HS-5 (cell line): ENCODE data around the gene RHOT2.
A peak's percentile ranks its signal among the peaks of the same experiment; 100 is the strongest.

Experiments used
- DNase-seq: peaks from one replicate; pipeline ENCODE4 v3.0.0-alpha.2; 2012; ENCODE audit warnings: low read depth

Gene RHOT2

DNA sequence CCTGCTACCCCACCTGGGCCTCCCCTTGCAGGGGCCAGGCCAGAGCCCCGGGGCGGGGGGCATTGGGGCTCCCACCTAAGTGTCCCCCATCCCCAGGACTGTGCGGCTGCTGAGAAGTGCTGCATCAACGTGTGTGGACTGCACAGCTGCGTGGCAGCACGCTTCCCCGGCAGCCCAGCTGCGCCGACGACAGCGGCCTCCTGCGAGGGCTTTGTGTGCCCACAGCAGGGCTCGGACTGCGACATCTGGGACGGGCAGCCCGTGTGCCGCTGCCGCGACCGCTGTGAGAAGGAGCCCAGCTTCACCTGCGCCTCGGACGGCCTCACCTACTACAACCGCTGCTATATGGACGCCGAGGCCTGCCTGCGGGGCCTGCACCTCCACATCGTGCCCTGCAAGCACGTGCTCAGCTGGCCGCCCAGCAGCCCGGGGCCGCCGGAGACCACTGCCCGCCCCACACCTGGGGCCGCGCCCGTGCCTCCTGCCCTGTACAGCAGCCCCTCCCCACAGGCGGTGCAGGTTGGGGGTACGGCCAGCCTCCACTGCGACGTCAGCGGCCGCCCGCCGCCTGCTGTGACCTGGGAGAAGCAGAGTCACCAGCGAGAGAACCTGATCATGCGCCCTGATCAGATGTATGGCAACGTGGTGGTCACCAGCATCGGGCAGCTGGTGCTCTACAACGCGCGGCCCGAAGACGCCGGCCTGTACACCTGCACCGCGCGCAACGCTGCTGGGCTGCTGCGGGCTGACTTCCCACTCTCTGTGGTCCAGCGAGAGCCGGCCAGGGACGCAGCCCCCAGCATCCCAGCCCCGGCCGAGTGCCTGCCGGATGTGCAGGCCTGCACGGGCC lies 35.2 kb upstream of the RHOT2 start:
- DNase-seq: no peak

DNA sequence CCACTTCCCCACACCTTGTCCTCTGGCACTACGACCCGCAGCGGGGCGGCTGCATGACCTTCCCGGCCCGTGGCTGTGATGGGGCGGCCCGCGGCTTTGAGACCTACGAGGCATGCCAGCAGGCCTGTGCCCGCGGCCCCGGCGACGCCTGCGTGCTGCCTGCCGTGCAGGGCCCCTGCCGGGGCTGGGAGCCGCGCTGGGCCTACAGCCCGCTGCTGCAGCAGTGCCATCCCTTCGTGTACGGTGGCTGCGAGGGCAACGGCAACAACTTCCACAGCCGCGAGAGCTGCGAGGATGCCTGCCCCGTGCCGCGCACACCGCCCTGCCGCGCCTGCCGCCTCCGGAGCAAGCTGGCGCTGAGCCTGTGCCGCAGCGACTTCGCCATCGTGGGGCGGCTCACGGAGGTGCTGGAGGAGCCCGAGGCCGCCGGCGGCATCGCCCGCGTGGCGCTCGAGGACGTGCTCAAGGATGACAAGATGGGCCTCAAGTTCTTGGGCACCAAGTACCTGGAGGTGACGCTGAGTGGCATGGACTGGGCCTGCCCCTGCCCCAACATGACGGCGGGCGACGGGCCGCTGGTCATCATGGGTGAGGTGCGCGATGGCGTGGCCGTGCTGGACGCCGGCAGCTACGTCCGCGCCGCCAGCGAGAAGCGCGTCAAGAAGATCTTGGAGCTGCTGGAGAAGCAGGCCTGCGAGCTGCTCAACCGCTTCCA lies 34.4 kb upstream of the RHOT2 start:
- no peak for DNase-seq

GRCh38 chr16:634051-634670 lies 33.8 kb upstream of the RHOT2 start:
- DNase-seq: no peak

GRCh38 chr16:634996-635395 lies 32.9 kb upstream of the RHOT2 start:
- DNase-seq: no peak

DNA sequence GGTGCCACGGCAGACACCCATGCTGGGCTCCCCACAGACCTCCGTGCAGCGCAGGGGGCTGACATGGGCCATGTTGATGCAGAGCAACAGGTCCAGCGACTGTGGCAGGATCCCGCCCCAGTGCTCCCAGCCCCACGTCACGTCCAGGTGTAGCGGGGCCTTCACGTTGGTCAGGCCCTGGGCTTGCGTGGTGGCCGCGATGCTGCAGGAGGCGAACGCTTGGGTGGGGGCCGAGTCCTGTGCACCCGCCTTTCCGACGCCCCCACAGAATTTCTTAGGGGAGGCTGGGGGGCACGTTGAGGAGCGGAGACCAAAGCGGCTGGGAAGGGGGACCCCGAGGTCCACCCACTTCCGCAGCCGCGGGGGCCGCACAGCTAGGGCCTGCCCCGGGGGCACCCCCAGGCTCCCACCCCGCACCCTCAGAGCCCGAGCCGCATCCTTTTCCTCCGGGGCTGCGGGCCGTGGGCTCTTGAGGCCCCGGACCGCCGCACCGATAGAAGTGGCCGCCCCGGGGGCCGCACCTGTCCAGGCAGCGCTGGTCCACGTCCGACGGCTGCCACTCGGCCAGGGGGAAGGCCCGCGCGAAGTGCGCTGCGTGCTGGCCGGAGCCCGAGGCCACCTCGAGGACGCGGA lies 32.2 kb upstream of the RHOT2 start:
- DNase-seq: no peak

- DNase-seq: peak; percentile 70
These were observed 31.5 kb upstream of the RHOT2 start, which contains the start of gene METTL26 for GRCh38 chr16:636206-637080. METTL26 (minus strand) TSS chr16:636305; CDS start chr16:636290, 15 bp downstream.

DNA sequence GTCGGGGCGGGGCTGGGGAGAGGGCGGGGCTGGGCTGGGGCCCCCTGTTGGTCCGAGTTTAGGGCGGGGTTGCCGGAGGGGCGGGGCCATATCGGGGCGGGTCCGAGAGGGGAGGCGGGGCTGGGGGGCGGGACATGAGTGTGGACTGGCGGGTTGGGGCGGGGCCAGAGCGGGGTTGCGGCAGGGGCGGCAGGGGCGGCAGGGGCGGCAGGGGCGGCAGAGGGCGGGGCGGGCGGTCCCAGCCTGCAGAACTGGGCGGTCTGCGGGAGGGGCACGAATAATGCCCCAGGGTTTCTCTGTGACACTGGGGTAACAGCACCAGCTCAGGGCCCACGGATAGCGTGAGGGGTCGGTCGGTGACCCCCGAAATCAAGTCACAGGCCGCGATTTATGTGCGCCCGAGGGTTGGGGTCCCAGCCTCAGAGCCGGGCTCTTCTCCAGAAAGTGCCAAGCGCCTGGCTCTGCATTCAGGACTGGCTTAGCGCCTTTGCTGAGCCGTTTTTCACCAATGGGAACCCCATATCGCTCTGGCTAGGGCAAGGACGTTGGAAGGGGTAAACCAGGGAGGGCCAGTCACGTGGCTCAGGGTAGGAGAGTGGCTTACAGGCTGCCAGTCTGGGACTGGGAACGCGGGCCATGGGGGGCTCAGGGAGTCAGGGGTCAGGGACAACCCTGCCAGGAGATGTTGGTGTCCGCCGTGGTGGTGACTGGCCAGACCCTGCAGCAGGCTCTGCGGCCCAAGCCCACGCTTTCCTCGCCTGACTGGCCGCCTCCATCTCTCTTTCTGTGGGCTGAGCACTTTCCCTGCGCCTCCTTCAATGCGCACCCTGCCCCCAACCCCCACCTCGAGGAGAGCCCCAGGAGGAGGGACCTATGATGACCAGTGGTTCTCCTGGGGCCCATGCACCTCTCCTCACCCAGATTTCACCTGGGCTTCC lies 30.6 kb upstream of the RHOT2 start:
- no peak for DNase-seq

GRCh38 chr16:638034-638543 lies 29.8 kb upstream of the RHOT2 start:
- no peak for DNase-seq

- DNase-seq: no peak
These were observed 29.1 kb upstream of the RHOT2 start for GRCh38 chr16:638836-639235.

DNA sequence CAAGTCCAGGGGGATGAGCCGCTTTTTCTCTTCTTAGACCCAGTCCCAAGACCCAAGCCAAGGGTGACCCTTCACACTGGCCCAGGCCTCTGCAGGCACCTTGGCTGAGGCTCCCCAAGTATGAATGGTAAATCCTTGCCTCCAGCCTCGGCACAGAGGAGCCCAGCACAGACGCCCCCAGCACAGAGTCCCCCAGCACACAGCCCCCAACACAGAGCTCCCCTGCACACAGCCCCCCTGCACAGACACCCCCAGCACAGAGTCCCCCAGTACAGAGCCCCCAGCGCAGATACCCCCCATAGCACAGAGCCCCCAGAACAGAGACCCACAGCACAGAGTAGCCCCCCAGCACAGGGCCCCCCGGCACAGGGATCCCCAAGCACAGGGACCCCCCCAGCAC lies 27.3 kb upstream of the RHOT2 start:
- no peak for DNase-seq

GRCh38 chr16:641326-642188 lies 26.4 kb upstream of the RHOT2 start, which contains the start of gene MCRIP2:
MCRIP2 (plus strand) TSS chr16:641828; CDS start chr16:641992, 164 bp downstream.
- no peak for DNase-seq

GRCh38 chr16:642189-643049 lies 25.5 kb upstream of the RHOT2 start:
- no peak for DNase-seq

GRCh38 chr16:643050-643368 lies 24.9 kb upstream of the RHOT2 start:
- no peak for DNase-seq

DNA sequence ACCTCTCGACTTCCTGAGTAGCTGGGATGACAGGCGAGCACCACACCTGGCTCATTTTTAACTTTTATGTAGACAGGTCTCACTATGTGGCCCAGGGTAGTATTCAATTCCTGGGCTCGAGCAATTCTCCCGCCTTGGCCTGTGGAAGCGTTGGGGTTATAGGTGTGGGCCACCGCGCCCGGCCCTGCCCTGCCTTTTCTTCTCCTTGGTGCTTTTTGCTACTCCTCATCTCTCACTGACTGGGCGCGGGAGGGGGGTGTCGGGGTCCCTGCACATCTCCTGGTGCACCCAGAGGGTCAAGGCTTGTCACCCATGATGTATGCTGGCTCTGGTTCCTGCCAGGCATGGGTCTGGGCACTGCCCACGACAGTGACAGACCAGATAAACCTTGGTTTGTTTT lies 23.4 kb upstream of the RHOT2 start:
- DNase-seq: no peak

GRCh38 chr16:645852-646678 lies 21.9 kb upstream of the RHOT2 start:
- DNase-seq: no peak

DNA sequence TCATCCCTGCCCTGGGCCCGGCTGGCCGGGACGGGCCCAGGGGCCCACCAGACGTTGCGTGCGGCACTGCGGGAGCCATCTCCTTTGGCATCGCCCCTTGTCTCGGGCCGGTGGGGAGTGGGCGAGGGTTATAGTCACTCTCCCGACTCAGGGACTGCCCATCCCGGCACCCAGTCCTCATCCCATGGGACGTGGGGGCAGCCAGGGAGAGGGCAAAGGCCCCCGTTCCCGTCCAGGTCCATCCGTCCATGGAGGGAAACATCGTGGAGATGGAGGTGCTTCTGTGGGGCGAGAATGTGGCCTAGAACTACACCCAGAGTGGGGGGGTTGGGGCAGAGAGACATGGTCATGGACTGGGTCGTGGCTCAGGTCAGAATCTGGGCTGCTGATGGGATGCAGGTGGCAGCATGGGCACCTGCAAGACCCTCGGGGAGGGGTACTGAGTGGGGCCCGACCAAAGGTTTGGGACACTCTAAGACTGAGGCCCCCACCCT lies 21.2 kb upstream of the RHOT2 start:
- DNase-seq: no peak
